Adrenal gland (tissue), 5 donors: Measurements from ENCODE around the gene PLEKHG4B.

Source experiments
- CTCF ChIP-seq, 6 experiments: fragments of 450-650 bp in 4 of 6; fragments of 200-600 bp in 2 of 6; sonication (generic) in 1 of 6; IDR thresholded peaks; 1 replicate in 5 of 6; 2 replicates in 1 of 6; pipeline versions ENCODE4 v1.5.1 to v1.8.0; 2016 to 2021; ENCODE audit warnings: antibody characterized with exemption in 6 of 6, mild to moderate bottlenecking in 2 of 6, moderate library complexity in 1 of 6
- POLR2A ChIP-seq, 2 donors: fragments of 450-650 bp; IDR thresholded peaks; one replicate each; pipeline ENCODE4 v1.6.1; 2017; ENCODE audit warnings: antibody characterized with exemption in 2 of 2, mild to moderate bottlenecking in 2 of 2, moderate library complexity in 1 of 2
- donor health status: DM: no; HTN: no; CAD: no.

DNA sequence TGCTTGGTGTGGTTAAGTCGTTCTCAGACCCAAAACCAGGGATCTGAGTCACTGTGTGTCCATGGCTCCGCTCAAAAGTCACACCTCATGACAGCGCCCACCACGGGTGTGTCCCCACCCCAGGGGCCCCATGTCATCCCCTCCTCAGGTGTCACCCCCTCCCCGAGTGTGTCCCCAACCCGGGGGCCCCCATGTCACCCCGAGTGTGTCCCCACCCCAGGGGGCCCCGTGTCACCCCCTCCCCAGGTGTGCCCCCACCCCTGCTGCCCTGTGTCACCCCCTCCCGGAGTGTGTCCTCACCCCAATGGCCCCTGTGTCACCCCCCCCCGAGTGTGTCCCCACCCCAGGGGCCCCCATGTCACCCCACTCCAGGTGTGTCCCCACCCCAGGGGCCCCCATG is 104.4 kb downstream of the PLEKHG4B start:
- TF ChIP-seq CTCF (IDR thresholded peaks at IDR 0.05) = no peak
- no peak for TF ChIP-seq POLR2A (IDR thresholded peaks at IDR 0.05)
